Stimulated activated CD4-positive, alpha-beta T cell treated with anti-CD3 and anti-CD28 coated beads, Interleukin-1b, Interleukin-23, amount 100 ng/mL, for 1 hour (primary cell): ENCODE data around the gene MAP3K5.
A peak's percentile ranks its signal among the peaks of the same experiment; 100 is the strongest.
"Not testable (repeated sequence)": the region's sequence is repeated elsewhere in the genome, so short reads cannot be mapped to it uniquely, and the experiment has no call there.

ENCODE experiments used
- DNase-seq, 2 donors: peaks; one replicate each; pipeline ENCODE4 v3.0.0-alpha.2; 2020; ENCODE audit warnings: low read depth in 2 of 2

The MAP3K5 gene

GRCh38 chr6:136772685-136773472, 19.4 kb downstream of the MAP3K5 start:
- no peak for DNase-seq

- DNase-seq = no peak
Observed at GRCh38 chr6:136771306-136771705, 21.0 kb downstream of the MAP3K5 start.

- DNase-seq = no peak
Observed at GRCh38 chr6:136769759-136770158, 22.5 kb downstream of the MAP3K5 start.

GRCh38 chr6:136769124-136769523, 23.2 kb downstream of the MAP3K5 start:
- no peak for DNase-seq

GRCh38 chr6:136767570-136768309, 24.5 kb downstream of the MAP3K5 start:
- no peak for DNase-seq

GRCh38 chr6:136767103-136767502, 25.2 kb downstream of the MAP3K5 start:
- no peak for DNase-seq

- no peak for DNase-seq
Observed at GRCh38 chr6:136766274-136766673, 26.0 kb downstream of the MAP3K5 start.

GRCh38 chr6:136764517-136764993, 27.7 kb downstream of the MAP3K5 start:
- DNase-seq = no peak

GRCh38 chr6:136763716-136764516, 28.4 kb downstream of the MAP3K5 start:
- DNase-seq = no peak

- no peak for DNase-seq
Observed at GRCh38 chr6:136763255-136763654, 29.0 kb downstream of the MAP3K5 start.

- no peak for DNase-seq
Observed at GRCh38 chr6:136762022-136762975, 30.0 kb downstream of the MAP3K5 start.

- no peak for DNase-seq
Observed at GRCh38 chr6:136761227-136761922, 30.9 kb downstream of the MAP3K5 start.

- DNase-seq = not testable (repeated sequence)
Observed at GRCh38 chr6:136760781-136761180, 31.5 kb downstream of the MAP3K5 start.

- no peak for DNase-seq
Observed at GRCh38 chr6:136757150-136757549, 35.1 kb downstream of the MAP3K5 start.

- no peak for DNase-seq
Observed at GRCh38 chr6:136754820-136755219, 37.5 kb downstream of the MAP3K5 start.

- peak in 1 of 2 donors; percentile 40 for DNase-seq
Observed at GRCh38 chr6:136753624-136754023, 38.7 kb downstream of the MAP3K5 start.

- DNase-seq = no peak
Observed at GRCh38 chr6:136752554-136752953, 39.7 kb downstream of the MAP3K5 start.

- DNase-seq = no peak
Observed at GRCh38 chr6:136751991-136752390, 40.3 kb downstream of the MAP3K5 start.

GRCh38 chr6:136751522-136751956, 40.7 kb downstream of the MAP3K5 start:
- no peak for DNase-seq
